HepG2 (cell line): ENCODE measurements around the gene OPTN. TPM values are rescaled to one million over a fixed set of nuclear protein-coding genes. Genes with fewer than 3 reads are reported as not detected.

Experiments
- ATAD3A ChIP-seq: sonication (generic); formaldehyde crosslinking; IDR thresholded peaks from 2 replicates; pipeline ENCODE4 v1.4.0; 2020; ENCODE audit warnings: missing genetic modification reagents
- HHEX ChIP-seq: IDR thresholded peaks from 2 replicates; pipeline ENCODE4 v1.6.1; 2016; ENCODE audit warnings: control low read depth
- IKZF1 ChIP-seq: fragments of 450-650 bp; IDR thresholded peaks from 2 replicates; pipeline ENCODE4 v1.7.1; 2016
- ISX ChIP-seq: sonication (generic); formaldehyde crosslinking; conservative IDR thresholded peaks from 2 replicates; pipeline ENCODE4 v1.5.0; 2020; ENCODE audit warnings: missing genetic modification reagents
- KLF11 ChIP-seq: IDR thresholded peaks from 2 replicates; pipeline ENCODE4 v1.6.1; 2016; ENCODE audit warnings: missing compliant biosample characterization
- KLF9 ChIP-seq: IDR thresholded peaks from 2 replicates; pipeline ENCODE4 v1.6.1; 2016; ENCODE audit warnings: low read depth
- MEF2D ChIP-seq: sonication (generic); formaldehyde crosslinking; IDR thresholded peaks from 2 replicates; pipeline ENCODE4 v1.5.1; 2020; ENCODE audit warnings: mild to moderate bottlenecking, missing genetic modification reagents
- MLXIP ChIP-seq: sonication (generic); formaldehyde crosslinking; IDR thresholded peaks from 2 replicates; pipeline ENCODE4 v1.9.0; 2021; ENCODE audit warnings: missing genetic modification reagents, borderline replicate concordance
- NFIC ChIP-seq: IDR thresholded peaks from 2 replicates; pipeline ENCODE4 v1.6.1; 2012; ENCODE audit warnings: mild to moderate bottlenecking, low read length, inconsistent platforms
- TOPORS ChIP-seq: sonication (generic); formaldehyde crosslinking; IDR thresholded peaks from 2 replicates; pipeline ENCODE4 v1.8.0; 2023; ENCODE audit warnings: mild to moderate bottlenecking, missing genetic modification reagents
- ZNF367 ChIP-seq: sonication (generic); formaldehyde crosslinking; IDR thresholded peaks from 2 replicates; pipeline ENCODE4 v1.4.0; 2020; ENCODE audit warnings: missing genetic modification reagents, borderline replicate concordance
- ZNF496 ChIP-seq: sonication (generic); formaldehyde crosslinking; IDR thresholded peaks from 2 replicates; pipeline ENCODE4 v1.8.1; 2023; ENCODE audit warnings: mild to moderate bottlenecking, moderate library complexity, missing genetic modification reagents; ENCODE audit not compliant: insufficient replicate concordance
- ZNF562 ChIP-seq: sonication (generic); formaldehyde crosslinking; IDR thresholded peaks from 2 replicates; pipeline ENCODE4 v1.8.0; 2022; ENCODE audit warnings: missing genetic modification reagents, borderline replicate concordance
- polyA plus RNA-seq, 8 experiments: library from polyadenylated mRNA; depleted of rRNA in 3 of 8; stranded (reverse) in 7 of 8; unstranded in 1 of 8; fragments of >200 nt; fragmentation: Illumina TruSeq in 4 of 8; extraction: Trizol in 4 of 8; gene quantifications; 2 replicates each; pipeline versions ENCODE4 v1.2.1 to v1.2.3, GENCODE V29; 2011 to 2016; ENCODE audit warnings: low read depth in 4 of 8, missing spikeins in 1 of 8, mixed read lengths in 1 of 8; ENCODE audit not compliant: insufficient read depth in 1 of 8
- total RNA-seq, 5 experiments: library from RNA; depleted of rRNA; stranded (reverse); fragments of >200 nt; fragmentation: Illumina TruSeq; extraction: Trizol; gene quantifications; 2 replicates each; pipeline ENCODE4 v1.2.3, GENCODE V29; 2016; ENCODE audit warnings: low read depth in 1 of 5
- TF ChIP-seq, protein P1 (sequence below): sonication (generic); formaldehyde crosslinking; IDR thresholded peaks from 2 replicates; pipeline ENCODE4 v1.4.0; 2020; ENCODE audit warnings: missing genetic modification reagents

OPTN gene
- total and polyA plus RNA-seq, 2 of the 13 experiments (the other 11 are each of a cell fraction or from before 2014, with no cell fraction given), result 13.4 to 46.6 TPM

DNA sequence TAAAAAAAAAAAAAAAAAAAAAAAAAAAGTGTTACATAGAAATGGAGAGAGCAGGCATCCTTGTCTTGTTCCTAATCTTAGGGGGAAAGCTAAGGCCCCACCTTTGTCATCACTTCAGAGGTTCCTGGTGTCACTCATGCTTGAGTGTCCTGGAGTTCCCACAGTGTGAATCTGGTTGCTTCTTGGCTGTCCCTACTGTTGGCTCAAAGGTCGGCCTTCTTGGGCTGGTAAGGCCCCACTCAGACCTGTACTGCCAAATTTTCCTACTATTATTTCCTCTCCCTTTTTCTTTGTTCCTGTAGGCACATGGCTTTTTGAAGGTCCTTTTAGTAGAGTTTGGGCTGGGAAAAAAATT lies 21.5 kb downstream of the OPTN start (continued):
- TF ChIP-seq, protein P1, sequence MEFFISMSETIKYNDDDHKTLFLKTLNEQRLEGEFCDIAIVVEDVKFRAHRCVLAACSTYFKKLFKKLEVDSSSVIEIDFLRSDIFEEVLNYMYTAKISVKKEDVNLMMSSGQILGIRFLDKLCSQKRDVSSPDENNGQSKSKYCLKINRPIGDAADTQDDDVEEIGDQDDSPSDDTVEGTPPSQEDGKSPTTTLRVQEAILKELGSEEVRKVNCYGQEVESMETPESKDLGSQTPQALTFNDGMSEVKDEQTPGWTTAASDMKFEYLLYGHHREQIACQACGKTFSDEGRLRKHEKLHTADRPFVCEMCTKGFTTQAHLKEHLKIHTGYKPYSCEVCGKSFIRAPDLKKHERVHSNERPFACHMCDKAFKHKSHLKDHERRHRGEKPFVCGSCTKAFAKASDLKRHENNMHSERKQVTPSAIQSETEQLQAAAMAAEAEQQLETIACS, result no peak
- no peak for TF ChIP-seq KLF11 (CRISPR knock-in tag)
- TF ChIP-seq ZNF496 (CRISPR knock-in tag), result no peak
- TF ChIP-seq MEF2D, result no peak
- TF ChIP-seq MLXIP (CRISPR knock-in tag), result no peak
- TF ChIP-seq TOPORS, result no peak
- no peak for TF ChIP-seq KLF9 (CRISPR knock-in tag)
- no peak for TF ChIP-seq HHEX
- no peak for TF ChIP-seq ATAD3A (CRISPR knock-in tag)
- TF ChIP-seq ZNF367 (CRISPR knock-in tag), result no peak
- TF ChIP-seq ISX (CRISPR knock-in tag), result no peak
- TF ChIP-seq NFIC, result no peak
- no peak for TF ChIP-seq IKZF1
- TF ChIP-seq ZNF562, result no peak
